Stimulated activated CD8-positive, alpha-beta memory T cell treated with anti-CD3 and anti-CD28 coated beads, Interleukin-4, amount 100 ng/mL, for 48 hours (primary cell): ENCODE measurements around the gene DBNDD2.

Experiments
- DNase-seq: peaks from one replicate; pipeline ENCODE4 v3.0.0-alpha.2; 2020

Gene DBNDD2

GRCh38 chr20:45387274-45387673 is 20.8 kb upstream of the DBNDD2 start:
- DNase-seq: no peak

GRCh38 chr20:45390931-45391330 is 17.2 kb upstream of the DBNDD2 start:
- no peak for DNase-seq

GRCh38 chr20:45391559-45391958 is 16.5 kb upstream of the DBNDD2 start:
- no peak for DNase-seq

- no peak for DNase-seq
Observed at GRCh38 chr20:45392733-45393132, 15.4 kb upstream of the DBNDD2 start.

GRCh38 chr20:45394221-45395113 is 13.6 kb upstream of the DBNDD2 start:
- DNase-seq: no peak

GRCh38 chr20:45395114-45395415 is 13.0 kb upstream of the DBNDD2 start:
- no peak for DNase-seq

- no peak for DNase-seq
Observed at GRCh38 chr20:45399018-45399417, 9.1 kb upstream of the DBNDD2 start.

- no peak for DNase-seq
Observed at GRCh38 chr20:45400346-45401031, 7.6 kb upstream of the DBNDD2 start.

GRCh38 chr20:45402946-45403345 is 5.1 kb upstream of the DBNDD2 start:
- DNase-seq: no peak

- no peak for DNase-seq
Observed at GRCh38 chr20:45404438-45404837, 3.7 kb upstream of the DBNDD2 start.

GRCh38 chr20:45405571-45406259 is 2.4 kb upstream of the DBNDD2 start:
- no peak for DNase-seq

- DNase-seq: peak; percentile 65
Observed at GRCh38 chr20:45406260-45407066, 1.6 kb upstream of the DBNDD2 start.

GRCh38 chr20:45407067-45407745 is 883 bp upstream of the DBNDD2 start:
- no peak for DNase-seq

- no peak for DNase-seq
Observed at GRCh38 chr20:45408646-45409213, 641 bp downstream of the DBNDD2 start.

GRCh38 chr20:45409521-45410272 is 1.6 kb downstream of the DBNDD2 start:
- no peak for DNase-seq

- DNase-seq: no peak
Observed at GRCh38 chr20:45410887-45411286, 2.8 kb downstream of the DBNDD2 start.

GRCh38 chr20:45412653-45413052 is 4.6 kb downstream of the DBNDD2 start:
- no peak for DNase-seq

GRCh38 chr20:45413479-45413878 is 5.4 kb downstream of the DBNDD2 start:
- no peak for DNase-seq

- peak; percentile 90 for DNase-seq
Observed at GRCh38 chr20:45415822-45416637, 7.9 kb downstream of the DBNDD2 start, which contains the start of gene PIGT. TSS of gene PIGT (plus strand) at chr20:45416141. CDS start at chr20:45416157, 16 bp downstream.

- no peak for DNase-seq
Observed at GRCh38 chr20:45416917-45417316, 8.8 kb downstream of the DBNDD2 start.
